Measurements from ENCODE around the gene ZNF277. TPM values are rescaled to one million over a fixed set of nuclear protein-coding genes. Genes with fewer than 3 reads are reported as not detected.

Gene ZNF277
- total RNA-seq, result 10 to 100 TPM; 20.7 to 29.9 (median 28.0) TPM

- Histone ChIP-seq H3K4me1 (replicated peaks in 1 of 2) (peaks cover 0 to 5% of the 10 kb centered on the region in 2 donors), H3K27ac (peak within 1 kb of the TSS; percentile 50 to 70), H3K4me3 (peak within 1 kb of the TSS; percentile 64 to 98 (median 82))
- in situ Hi-C loops (cut with MboI; ENCODE audit: low pct_unique_long_range_greater_than_20kb in 2 of 9, low sequenced_read_pairs in 9 of 9, unreplicated experiment in 9 of 9), result loop anchor here in 3 of 9 experiments (25.0 kb wide), 2 partner anchors 181 to 206 kb away; no protein-coding TSS in a partner anchor
- 0% methylated on average over 6 to 41 of the region's 67 CpGs; no CpG with 5 or more reads in 7 of the 10 experiments for WGBS, 10 experiments
- ATAC-seq (replicated peaks in 6 of 8), result peak; percentile 81 to 91 (median 88)
Observed at GRCh38 chr7:112206238-112206990, at the start of gene ZNF277, which contains the start of gene DOCK4. Gene ZNF277 (plus strand): TSS chr7:112206695. CDS start chr7:112206717, 22 bp downstream. Gene DOCK4 (minus strand): TSS chr7:112206399. CDS start chr7:112206138, 261 bp downstream.

GRCh38 chr7:112157072-112157471 lies 49.4 kb upstream of the ZNF277 start:
- Histone ChIP-seq H3K27ac (no peak overlapping the region), H3K4me1 (replicated peaks in 1 of 2) (peaks cover 23 to 27% of the 10 kb centered on the region in 2 donors), H3K4me3 (no peak overlapping the region)
- ATAC-seq (replicated peaks in 6 of 8), result no peak
- 58 to 100% (median 89%) methylated on average over 1 to 4 of the region's 4 CpGs; no CpG with 5 or more reads in 3 of the 10 experiments for WGBS, 10 experiments
- in situ Hi-C loops (cut with MboI; ENCODE audit: low pct_unique_long_range_greater_than_20kb in 2 of 9, low sequenced_read_pairs in 9 of 9, unreplicated experiment in 9 of 9), result no loop called here

- H3K27ac ChIP-seq, result no peak overlapping the region
- H3K4me1 ChIP-seq (replicated peaks in 1 of 2), result peaks cover 33 to 36% of the 10 kb centered on the region in 2 donors
- ATAC-seq (replicated peaks in 6 of 8), result no peak
- no peak overlapping the region for H3K4me3 ChIP-seq
- in situ Hi-C loops (cut with MboI; ENCODE audit: low pct_unique_long_range_greater_than_20kb in 2 of 9, low sequenced_read_pairs in 9 of 9, unreplicated experiment in 9 of 9), result no loop called here
- WGBS, 10 experiments, result 80 to 100% (median 97%) methylated on average over 2 to 8 of the region's 8 CpGs; no CpG with 5 or more reads in 1 of the 10 experiments
Observed at GRCh38 chr7:112159351-112159750, 47.1 kb upstream of the ZNF277 start.

- WGBS, 10 experiments, result 0 to 90% (median 67%) methylated on average over 1 to 2 of the region's 2 CpGs; no CpG with 5 or more reads in 1 of the 10 experiments
- H3K4me3 ChIP-seq, result no peak overlapping the region
- ATAC-seq (replicated peaks in 6 of 8), result peak in 6 of 8 experiments; percentile 32 to 56 (median 45)
- in situ Hi-C loops (cut with MboI; ENCODE audit: low pct_unique_long_range_greater_than_20kb in 2 of 9, low sequenced_read_pairs in 9 of 9, unreplicated experiment in 9 of 9), result no loop called here
- H3K27ac ChIP-seq, result no peak overlapping the region
- H3K4me1 ChIP-seq (replicated peaks in 1 of 2), result peaks cover 33 to 36% of the 10 kb centered on the region in 2 donors
Observed at GRCh38 chr7:112160130-112160770, 46.2 kb upstream of the ZNF277 start.

GRCh38 chr7:112160771-112161150 lies 45.7 kb upstream of the ZNF277 start:
- in situ Hi-C loops (cut with MboI; ENCODE audit: low pct_unique_long_range_greater_than_20kb in 2 of 9, low sequenced_read_pairs in 9 of 9, unreplicated experiment in 9 of 9), result no loop called here
- peaks cover 33 to 36% of the 10 kb centered on the region in 2 donors for H3K4me1 ChIP-seq (replicated peaks in 1 of 2)
- WGBS, 10 experiments, result 46 to 100% (median 100%) methylated on average over 1 to 5 of the region's 7 CpGs; no CpG with 5 or more reads in 1 of the 10 experiments
- no peak overlapping the region for H3K4me3 ChIP-seq
- no peak for ATAC-seq (replicated peaks in 6 of 8)
- H3K27ac ChIP-seq, result no peak overlapping the region

GRCh38 chr7:112161253-112162141 lies 45.0 kb upstream of the ZNF277 start:
- ATAC-seq (replicated peaks in 6 of 8), result peak in 5 of 8 experiments; percentile 6 to 22 (median 17)
- Histone ChIP-seq H3K27ac (no peak overlapping the region), H3K4me1 (replicated peaks in 1 of 2) (peaks cover 33 to 36% of the 10 kb centered on the region in 2 donors), H3K4me3 (no peak overlapping the region)
- in situ Hi-C loops (cut with MboI; ENCODE audit: low pct_unique_long_range_greater_than_20kb in 2 of 9, low sequenced_read_pairs in 9 of 9, unreplicated experiment in 9 of 9), result no loop called here
- 42 to 100% (median 67%) methylated on average over 1 to 3 of the region's 3 CpGs; no CpG with 5 or more reads in 2 of the 10 experiments for WGBS, 10 experiments

GRCh38 chr7:112162142-112162766 lies 44.2 kb upstream of the ZNF277 start:
- 0 to 62% (median 0%) methylated on average over 1 to 2 of the region's 2 CpGs; no CpG with 5 or more reads in 3 of the 10 experiments for WGBS, 10 experiments
- Histone ChIP-seq H3K27ac (no peak overlapping the region), H3K4me1 (replicated peaks in 1 of 2) (peaks cover 33 to 36% of the 10 kb centered on the region in 2 donors), H3K4me3 (no peak overlapping the region)
- ATAC-seq (replicated peaks in 6 of 8), result peak; percentile 62 to 100 (median 97)
- in situ Hi-C loops (cut with MboI; ENCODE audit: low pct_unique_long_range_greater_than_20kb in 2 of 9, low sequenced_read_pairs in 9 of 9, unreplicated experiment in 9 of 9), result no loop called here

- ATAC-seq (replicated peaks in 6 of 8), result no peak
- Histone ChIP-seq H3K4me3 (no peak overlapping the region), H3K4me1 (replicated peaks in 1 of 2) (peaks cover 33 to 36% of the 10 kb centered on the region in 2 donors), H3K27ac (no peak overlapping the region)
- WGBS, 10 experiments, result 8 to 95% (median 60%) methylated on average over 2 to 5 of the region's 6 CpGs; no CpG with 5 or more reads in 2 of the 10 experiments
- in situ Hi-C loops (cut with MboI; ENCODE audit: low pct_unique_long_range_greater_than_20kb in 2 of 9, low sequenced_read_pairs in 9 of 9, unreplicated experiment in 9 of 9), result no loop called here
Observed at GRCh38 chr7:112162784-112163506, 43.5 kb upstream of the ZNF277 start.

GRCh38 chr7:112167147-112167546 lies 39.3 kb upstream of the ZNF277 start:
- H3K4me1 ChIP-seq (replicated peaks in 1 of 2), result peaks cover 9% of the 10 kb centered on the region in 2 donors
- peak in 1 of 8 experiments; percentile 59 for ATAC-seq (replicated peaks in 6 of 8)
- no peak overlapping the region for H3K4me3 ChIP-seq
- no peak overlapping the region for H3K27ac ChIP-seq
- 0 to 100% (median 98%) methylated on average over 1 to 3 of the region's 3 CpGs for WGBS, 10 experiments
- in situ Hi-C loops (cut with MboI; ENCODE audit: low pct_unique_long_range_greater_than_20kb in 2 of 9, low sequenced_read_pairs in 9 of 9, unreplicated experiment in 9 of 9), result no loop called here

- no peak overlapping the region for H3K27ac ChIP-seq
- peaks cover 12 to 15% of the 10 kb centered on the region in 2 donors for H3K4me1 ChIP-seq (replicated peaks in 1 of 2)
- in situ Hi-C loops (cut with MboI; ENCODE audit: low pct_unique_long_range_greater_than_20kb in 2 of 9, low sequenced_read_pairs in 9 of 9, unreplicated experiment in 9 of 9), result no loop called here
- H3K4me3 ChIP-seq, result no peak overlapping the region
- no peak for ATAC-seq (replicated peaks in 6 of 8)
- 90 to 100% (median 100%) methylated on average over 1 to 2 of the region's 2 CpGs; no CpG with 5 or more reads in 2 of the 10 experiments for WGBS, 10 experiments
Observed at GRCh38 chr7:112168915-112169314, 37.6 kb upstream of the ZNF277 start.

- in situ Hi-C loops (cut with MboI; ENCODE audit: low pct_unique_long_range_greater_than_20kb in 2 of 9, low sequenced_read_pairs in 9 of 9, unreplicated experiment in 9 of 9), result no loop called here
- H3K4me3 ChIP-seq, result no peak overlapping the region
- no peak for ATAC-seq (replicated peaks in 6 of 8)
- no peak overlapping the region for H3K27ac ChIP-seq
- H3K4me1 ChIP-seq (replicated peaks in 1 of 2), result peaks cover 16 to 18% of the 10 kb centered on the region in 2 donors
- WGBS, 10 experiments, result 100% methylated on average over 1 of the region's 1 CpG; no CpG with 5 or more reads in 6 of the 10 experiments
Observed at GRCh38 chr7:112171673-112172072, 34.8 kb upstream of the ZNF277 start.

All from motor neuron (in vitro differentiated cells).